Stimulated activated CD8-positive, alpha-beta memory T cell treated with anti-CD3 and anti-CD28 coated beads, Interleukin-15, amount 100 ng/mL, for 1 hour (primary cell): ENCODE measurements around the gene RASIP1.
A peak's percentile ranks its signal among the peaks of the same experiment; 100 is the strongest.
"Not testable (repeated sequence)": the region's sequence is repeated elsewhere in the genome, so short reads cannot be mapped to it uniquely, and the experiment has no call there.

Source experiments
- DNase-seq: peaks from one replicate; pipeline ENCODE4 v3.0.0-alpha.2; 2020; ENCODE audit warnings: low read depth

The RASIP1 gene

DNA sequence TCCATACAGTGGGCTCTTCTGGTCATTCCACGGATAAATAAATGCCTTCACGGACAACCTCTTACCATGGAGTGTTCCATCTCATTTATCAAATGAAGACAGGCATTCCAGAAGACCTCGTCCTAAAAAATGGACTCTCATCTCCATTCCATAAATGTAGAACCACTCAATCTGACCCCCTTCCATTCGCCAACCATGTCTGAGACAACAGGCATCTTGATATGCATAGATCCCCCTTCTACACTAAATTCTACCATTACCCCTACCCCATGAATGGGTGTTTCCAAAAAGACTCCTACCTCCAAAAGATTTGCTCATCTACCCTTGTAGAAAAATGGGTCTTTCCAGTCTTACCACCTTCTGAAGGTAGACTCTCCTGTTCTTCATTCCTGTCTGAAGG lies 9.0 kb downstream of the RASIP1 start:
- no peak for DNase-seq

- no peak for DNase-seq
These were observed 11.3 kb downstream of the RASIP1 start for GRCh38 chr19:48728911-48729664.

GRCh38 chr19:48726556-48726955 lies 13.9 kb downstream of the RASIP1 start:
- DNase-seq: no peak

DNA sequence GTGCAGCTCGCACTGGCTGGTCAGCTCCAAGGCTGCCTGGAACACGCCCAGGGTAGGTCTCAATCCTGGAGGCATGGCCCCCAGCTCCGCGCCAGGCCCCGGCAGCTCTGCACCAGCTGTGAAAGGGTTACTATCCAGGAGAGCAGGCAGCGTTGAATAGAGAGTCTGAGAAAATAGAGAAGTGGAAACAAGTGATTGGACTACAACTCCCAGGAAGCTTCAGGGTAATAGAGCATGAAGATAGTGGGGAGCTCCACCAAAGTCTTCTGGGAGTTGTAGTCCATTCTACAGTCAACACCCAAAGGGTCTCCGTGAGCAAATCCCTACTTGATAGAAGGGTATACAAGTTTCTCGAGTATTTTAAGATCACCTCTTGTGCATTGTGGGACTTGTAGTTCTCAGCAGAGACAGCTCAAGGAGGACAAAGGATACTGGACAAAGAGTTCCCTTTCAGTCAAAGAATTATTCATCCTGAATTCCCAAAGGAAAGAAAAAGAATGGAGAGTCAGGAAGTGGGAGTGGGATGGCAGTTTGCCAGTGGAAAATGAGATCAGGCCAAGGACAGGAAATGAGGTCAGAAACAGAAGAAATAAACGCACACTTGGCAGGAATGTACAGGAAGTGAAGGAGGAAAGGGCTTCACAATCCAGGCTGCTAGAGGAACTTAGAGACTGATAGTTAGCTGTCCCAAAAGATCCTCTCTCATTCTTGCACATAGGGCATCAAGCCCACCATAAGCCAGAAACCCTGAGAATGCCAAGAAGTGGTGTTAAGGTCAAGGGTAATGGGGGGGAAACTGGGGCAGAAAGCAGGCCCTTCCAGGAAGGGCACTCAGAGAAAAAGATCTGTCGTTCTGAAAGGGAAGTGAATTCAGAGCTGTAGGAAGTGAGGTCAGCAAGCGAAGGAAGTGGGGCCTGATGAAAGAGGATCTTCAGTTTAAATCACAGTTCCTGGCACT lies 15.3 kb downstream of the RASIP1 start:
- no peak for DNase-seq

DNA sequence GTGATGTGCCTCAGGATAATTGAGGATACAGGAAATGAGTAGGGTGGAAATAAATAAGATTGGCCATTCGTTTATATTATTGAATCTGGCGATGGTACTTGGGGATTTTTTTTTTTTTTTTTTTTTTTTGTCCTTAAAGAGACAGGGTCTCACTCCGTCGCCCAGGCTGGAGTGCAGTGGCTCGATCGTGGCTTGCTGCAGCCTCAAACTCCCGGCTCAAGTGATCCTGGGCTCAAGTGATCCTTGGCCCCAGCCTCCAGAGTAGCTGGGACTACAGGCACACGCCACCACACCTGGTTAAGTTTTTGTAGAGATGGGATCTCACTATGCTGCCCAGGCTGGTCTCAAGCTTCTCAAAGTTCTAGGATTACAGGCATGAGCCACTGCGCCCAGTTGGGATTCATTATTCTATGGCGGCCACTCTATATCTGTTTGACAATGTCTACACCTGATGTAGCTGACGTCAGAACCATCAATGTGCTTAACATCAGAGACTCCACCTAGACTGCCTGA lies 18.2 kb downstream of the RASIP1 start:
- DNase-seq: no peak

DNA sequence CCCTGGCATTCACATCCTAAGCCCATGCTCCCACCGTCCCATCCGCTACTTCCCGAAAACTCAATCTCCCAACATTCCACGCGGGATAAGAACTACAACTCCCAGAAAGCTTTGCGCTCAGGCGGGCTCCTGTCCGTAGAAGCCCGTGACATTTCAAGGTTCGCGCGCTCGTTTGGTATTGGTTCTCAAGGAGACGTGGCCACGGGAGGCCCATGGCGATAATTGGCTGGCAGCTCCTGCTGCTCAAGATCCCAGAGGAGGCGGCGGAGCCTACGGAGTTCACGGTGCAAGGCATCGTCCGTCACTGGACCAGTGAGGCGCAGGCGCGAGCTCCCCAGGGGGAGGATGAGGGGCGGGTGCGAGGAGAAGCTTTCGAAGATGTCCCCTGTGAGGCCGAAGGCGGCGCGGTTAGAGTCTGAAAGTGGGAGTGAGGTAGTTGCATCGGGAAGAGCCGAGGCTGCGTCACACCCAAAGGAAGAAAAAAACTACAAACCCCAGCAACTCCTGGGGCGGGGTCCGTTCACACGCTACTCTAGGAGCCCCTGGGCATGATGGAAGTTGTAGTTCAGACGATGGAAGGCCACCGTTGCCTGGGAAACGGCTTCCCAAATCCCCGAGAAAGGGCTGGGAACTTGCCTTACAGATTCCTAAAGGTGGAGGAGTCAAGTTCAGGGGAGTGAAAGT lies 19.7 kb downstream of the RASIP1 start:
- peak; percentile 75 for DNase-seq

DNA sequence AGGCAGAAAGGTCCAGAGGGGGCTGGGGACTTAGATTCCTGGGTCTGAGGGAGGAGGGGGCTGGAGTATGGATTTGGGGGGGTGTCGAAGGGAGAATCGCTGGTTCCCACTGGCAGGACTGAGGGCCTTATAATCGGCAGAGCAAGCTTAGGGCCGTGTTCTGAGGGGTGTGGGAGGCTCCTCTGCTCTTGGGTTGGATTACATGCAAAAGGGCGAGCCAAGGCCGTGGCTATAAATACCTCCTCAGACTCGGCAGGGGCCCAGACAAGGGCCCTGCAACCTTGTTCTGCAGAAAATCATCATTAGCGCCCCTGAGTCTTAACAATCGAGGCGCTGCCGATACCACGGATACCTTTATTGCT lies 20.2 kb downstream of the RASIP1 start:
- no peak for DNase-seq

DNA sequence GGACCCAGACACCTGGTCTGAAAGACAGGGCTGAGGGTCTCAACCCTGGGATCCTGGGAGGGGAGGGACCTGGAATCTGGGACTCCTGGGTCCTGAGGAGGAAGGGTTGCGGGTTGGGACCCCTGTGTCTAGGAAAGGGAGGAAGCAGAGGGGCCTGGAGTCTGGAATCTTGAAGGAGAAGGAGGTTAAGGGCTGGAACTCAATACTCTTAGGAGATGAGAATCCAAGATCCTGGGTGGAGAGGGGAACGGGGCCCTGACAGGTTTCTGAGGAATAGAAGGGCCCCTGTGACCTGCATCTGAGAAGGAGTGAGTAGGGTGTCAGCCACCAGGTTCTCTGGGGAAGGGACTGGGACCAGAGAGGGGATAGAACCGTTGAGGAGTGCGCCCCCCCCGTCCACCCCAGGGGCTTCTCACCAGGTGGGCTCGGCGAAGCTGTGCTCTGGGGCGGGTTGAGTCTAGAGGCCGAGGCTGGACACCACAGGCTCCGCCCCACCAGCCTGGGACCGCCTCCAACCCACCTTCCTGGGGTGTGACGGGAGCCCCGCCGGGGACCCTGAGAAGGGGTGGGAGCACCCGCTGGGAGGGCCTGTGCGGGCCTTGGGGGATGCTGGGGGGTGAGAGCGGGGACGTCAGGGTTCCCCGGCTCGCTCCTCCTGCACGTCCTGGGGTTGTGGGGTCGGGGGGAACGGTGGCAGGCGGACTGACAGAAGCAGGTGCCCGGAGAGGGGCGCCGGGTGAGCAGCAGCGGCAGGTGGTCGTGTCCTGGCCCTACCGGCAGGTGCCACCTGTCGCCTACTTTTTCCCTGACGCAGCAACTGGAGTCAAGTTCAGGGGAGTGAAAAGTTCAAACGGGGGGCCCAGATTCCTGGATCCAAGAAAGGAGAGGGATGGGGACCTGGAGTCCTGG lies 20.9 kb downstream of the RASIP1 start, which contains the start of gene MAMSTR:
Gene MAMSTR, minus strand, starts transcription at position 463 of the 909 bp plus-strand sequence. CDS start 694 bp downstream, outside the sequence.
- DNase-seq: no peak

DNA sequence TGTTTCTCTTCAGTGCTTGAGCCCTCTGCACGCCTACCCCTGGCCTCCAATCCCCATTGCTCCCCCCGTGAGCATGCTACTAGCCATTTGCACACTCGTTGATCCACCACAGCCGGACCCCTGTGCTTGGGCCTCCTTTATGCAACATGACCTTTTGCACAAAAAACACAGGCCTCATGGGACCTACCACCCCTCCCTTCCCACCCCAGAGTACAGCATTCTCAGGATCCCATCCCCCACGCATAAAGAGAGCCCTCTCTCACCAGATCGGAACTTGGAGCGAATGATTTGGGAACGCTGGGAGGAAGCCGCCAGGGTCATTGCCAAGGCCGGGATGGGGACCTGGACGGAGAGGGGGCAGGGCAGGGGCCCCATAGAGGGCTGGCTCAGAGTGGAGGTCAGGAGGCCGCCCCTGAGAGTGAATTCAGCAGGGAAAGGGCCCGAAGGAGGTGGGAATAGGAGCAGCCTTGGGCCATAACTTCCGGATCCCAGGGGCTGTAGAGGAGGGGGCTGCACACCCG lies 21.6 kb downstream of the RASIP1 start:
- DNase-seq: no peak

GRCh38 chr19:48718106-48718505 lies 22.3 kb downstream of the RASIP1 start:
- not testable (repeated sequence) for DNase-seq

DNA sequence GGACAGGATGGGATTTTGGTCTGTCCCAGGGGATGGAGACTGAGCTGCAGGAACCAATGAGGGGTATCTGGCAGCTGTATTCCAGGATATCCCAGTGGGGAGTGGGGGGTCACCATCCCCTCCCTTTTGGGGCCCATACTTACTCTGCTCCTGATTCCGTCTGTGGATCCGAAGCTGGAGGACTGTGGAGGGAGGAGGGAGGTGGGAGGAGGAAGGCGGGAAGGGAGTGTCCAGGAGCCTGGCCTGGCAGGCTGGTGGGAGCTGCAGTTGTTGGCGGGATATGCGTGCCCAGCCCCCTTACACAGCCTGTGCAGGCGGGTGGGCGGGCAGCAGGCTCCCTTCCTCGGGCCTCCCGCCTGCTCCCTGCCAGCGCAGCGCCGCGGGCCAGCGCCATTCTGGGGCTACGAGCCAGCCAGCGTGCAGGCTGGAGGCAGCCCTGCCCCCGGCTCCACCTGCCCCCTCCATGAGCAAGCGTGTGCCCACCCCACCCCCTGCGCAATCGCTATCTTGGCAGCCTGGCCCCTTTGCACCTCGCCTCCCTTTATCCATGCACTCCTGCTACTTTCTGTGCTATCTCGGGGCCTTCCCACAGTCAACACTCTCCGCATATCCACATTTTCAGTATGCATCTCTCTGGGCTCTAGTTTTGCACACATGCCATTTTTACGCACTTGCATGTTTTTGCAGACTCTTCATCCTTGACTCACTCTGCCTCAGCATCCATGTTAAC lies 23.7 kb downstream of the RASIP1 start:
- DNase-seq: no peak

GRCh38 chr19:48715681-48716171 lies 24.7 kb downstream of the RASIP1 start:
- DNase-seq: no peak

DNA sequence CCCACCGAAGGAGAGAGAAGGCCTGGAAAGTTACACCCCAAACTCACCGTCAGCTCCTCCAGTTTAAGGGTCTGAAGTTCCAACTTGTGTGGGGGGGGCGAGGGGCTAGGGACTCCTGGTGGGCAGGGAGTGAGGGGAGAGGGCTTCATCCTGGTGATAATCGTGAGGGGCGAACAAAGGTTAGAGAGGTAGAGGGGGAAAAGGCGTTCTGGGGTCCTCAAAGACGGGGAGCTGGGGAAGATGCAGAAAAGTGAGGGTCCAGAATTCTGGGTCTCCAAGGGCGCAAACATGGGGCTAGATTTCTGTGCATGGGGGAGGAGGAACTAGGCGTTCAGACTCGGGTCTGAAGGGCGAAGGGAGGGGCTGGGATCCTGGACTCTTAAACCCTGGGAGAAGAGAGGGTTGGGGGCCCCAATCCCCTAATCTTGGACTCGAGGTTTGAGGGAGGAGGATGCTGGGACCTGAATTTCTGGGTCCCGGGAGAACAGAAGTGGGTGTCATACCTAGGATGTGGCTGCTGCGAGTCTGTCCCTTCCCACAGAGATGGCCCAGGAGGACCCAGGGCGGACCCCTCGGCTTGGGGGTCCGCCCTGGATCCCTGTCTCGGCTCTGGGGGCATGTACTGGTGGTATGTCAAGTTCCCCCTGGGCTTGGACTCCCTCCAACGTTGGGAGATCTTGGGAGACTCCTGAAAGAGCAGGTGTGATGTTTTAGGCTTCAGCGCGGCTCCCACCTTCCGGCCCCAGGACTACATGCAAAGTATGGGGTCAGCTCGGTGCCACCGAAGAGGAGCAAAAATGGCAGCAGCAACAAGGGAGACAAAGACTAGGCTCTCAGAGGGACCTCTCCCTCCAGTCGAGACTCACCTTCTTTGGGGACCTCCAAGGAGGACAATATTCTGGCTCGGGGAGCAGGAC lies 25.4 kb downstream of the RASIP1 start:
- DNase-seq: no peak

DNA sequence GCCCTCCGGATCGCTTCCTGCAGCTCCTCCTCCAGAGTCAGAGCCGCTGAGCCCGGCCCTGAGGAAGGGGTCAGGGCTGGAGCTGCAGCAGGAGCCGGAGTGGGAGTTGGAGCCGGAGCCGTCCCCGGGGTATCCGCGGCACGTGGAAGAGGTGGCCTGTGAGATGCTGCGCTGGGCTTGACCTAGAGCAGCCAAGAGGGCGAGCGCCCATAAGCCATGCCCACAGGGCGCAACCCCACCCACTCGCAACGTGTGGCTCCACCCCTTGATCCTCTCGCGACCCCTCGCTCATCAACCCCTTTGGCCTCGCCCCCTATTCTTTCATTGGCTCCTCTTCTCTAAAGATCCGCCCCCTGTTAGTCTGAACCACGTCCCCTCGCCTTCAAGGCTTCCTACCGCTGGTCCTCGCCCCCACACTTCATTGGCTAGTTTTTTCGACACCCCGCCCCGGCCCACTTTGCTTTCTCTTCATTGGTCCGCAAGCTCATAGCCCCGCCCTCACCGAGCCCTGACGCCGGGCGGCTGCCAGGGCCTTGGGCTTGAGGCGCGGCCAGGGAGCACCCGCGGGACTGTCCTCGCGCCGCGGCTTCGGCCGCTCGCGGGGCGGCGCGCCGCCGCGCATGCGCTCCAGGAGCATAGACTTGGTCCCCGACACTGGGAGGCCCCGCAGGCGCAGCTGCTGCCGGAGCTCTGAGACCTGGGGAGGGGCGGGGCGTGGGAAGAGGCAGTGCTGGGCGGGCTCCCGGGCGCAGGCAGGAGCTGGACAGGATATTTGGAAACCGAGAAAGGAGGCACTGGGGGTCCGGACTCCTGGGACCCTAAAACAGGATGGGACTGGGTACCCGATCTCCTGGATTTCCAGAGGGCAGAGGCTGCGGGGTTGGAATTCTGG lies 26.3 kb downstream of the RASIP1 start:
- peak; percentile 95 for DNase-seq

- DNase-seq: no peak
These were observed 27.2 kb downstream of the RASIP1 start for GRCh38 chr19:48713041-48713863.

DNA sequence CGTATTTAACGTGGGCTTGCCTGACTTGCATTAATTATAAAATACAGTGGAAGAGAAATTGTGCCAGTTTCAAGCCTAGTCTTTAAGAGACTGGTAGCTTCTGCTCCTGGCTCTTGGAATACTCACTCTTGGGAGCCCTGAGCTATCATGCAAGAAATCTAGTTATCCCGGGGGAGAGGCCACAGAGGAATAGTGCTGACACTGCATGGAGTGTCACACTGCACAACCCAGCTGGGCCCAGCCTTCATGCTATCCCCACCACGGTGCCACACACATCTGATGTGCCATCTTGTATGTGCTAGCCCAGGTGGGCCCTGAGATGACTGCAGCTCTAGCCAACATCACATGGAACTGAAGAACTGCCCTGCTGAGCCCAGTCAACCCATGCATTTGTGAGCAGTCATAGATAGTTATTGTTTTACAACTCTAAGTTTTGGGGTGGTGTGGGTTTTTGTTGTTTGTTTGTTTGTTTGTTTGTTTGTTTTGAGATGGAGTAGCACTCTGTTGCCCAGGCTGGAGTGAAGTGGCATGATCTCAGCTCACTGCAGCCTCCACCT lies 29.2 kb downstream of the RASIP1 start:
- DNase-seq: no peak

GRCh38 chr19:48708471-48708870 lies 31.9 kb downstream of the RASIP1 start:
- no peak for DNase-seq
